ENCODE data around the gene HOXC12.

Gene HOXC12

DNA sequence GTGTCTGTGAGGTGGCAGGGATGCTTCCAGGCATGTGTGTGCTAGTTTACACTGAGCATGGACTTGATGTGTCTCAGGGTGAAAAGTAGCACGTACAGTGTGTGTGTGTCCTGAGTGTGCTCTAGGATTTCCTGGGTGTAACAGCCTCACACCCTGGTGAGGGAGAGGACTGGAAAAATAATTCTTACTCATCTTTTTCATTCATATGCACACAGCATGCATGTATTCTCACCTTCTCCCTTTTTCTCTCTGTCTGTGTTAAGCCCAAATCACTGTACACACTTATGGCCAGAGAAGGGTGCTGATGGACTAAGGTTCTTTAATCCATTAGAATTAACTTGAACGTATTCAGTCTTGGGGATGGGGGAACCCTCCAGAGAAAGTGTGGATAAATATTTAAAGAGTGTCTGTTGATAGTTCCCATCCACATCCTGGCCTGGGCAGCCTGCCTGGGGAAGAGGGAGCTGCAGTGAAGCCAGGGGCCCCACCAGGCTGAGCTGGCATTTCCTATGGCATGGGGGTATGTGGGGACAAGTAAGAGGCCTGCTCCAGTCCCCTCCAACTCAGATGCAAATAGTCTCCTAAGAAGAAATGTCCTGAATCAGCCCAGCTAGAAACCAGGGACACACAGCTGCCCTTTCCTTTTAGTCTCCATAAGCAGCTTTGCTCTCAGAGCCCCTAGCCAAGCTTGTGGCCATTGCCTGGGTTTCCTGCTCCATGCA, 53.0 kb downstream of the HOXC12 start:
- DNase-seq (ENCODE audit: low read depth), result no peak

DNA sequence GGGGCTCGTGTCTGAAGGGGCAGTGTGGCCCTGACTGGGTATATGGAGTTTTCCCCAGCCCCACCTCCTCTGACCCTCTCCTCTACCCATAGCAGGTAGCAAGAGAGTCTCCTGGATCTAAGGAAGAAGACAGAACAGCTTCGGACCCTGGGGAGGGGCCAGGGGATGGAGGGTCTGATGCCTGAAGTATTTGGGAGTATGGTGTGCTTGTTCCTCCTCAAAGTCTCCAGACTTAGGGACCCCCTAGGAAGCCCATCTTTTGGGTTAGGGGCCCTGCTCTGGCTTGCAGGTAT, 53.5 kb downstream of the HOXC12 start:
- no peak for DNase-seq (ENCODE audit: low read depth)
